Measurements from ENCODE around the gene ADCYAP1R1.

The ADCYAP1R1 gene

DNA sequence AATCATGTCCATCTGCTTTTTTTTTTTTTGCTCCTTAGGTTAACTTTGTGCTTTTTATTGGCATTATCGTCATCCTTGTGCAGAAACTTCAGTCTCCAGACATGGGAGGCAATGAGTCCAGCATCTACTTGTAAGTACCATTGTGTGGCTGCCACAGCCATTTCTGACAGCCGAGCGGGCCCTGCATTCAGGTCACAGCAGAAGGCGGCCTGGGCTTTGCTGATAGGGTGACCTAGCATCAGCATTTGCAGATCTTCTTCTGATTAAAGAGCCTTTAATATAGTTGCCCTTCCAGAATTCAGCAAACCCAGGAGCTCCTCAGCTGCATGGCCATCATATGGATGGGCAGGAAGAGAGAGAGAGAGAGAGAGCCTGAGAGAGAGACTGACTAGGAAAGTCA lies 40.5 kb downstream of the ADCYAP1R1 start:
- DNase-seq, result no peak

- DNase-seq, result no peak
Measured at GRCh38 chr7:31093282-31093681, 41.2 kb downstream of the ADCYAP1R1 start.

DNA sequence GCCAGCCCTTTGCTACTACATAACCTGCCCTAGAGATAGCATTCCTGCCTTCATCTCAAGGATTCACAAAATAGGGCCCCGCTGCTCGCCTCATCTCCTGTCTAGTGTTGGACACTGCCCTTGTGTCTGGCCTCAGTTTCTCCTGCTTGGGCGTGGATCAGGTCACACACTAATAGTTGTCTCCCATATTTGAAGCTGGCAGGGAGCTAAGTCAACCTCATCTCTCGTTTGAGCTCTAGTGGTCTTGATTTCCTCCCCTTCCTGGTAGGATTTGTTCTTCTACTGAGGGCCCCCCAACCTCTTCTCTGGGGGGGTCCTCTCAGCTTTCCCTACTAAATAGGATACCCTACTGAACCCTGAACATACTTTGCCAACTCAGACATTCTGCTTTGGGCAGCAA lies 42.2 kb downstream of the ADCYAP1R1 start:
- no peak for DNase-seq

- no peak for DNase-seq
Measured at GRCh38 chr7:31095286-31096197, 43.4 kb downstream of the ADCYAP1R1 start.

DNA sequence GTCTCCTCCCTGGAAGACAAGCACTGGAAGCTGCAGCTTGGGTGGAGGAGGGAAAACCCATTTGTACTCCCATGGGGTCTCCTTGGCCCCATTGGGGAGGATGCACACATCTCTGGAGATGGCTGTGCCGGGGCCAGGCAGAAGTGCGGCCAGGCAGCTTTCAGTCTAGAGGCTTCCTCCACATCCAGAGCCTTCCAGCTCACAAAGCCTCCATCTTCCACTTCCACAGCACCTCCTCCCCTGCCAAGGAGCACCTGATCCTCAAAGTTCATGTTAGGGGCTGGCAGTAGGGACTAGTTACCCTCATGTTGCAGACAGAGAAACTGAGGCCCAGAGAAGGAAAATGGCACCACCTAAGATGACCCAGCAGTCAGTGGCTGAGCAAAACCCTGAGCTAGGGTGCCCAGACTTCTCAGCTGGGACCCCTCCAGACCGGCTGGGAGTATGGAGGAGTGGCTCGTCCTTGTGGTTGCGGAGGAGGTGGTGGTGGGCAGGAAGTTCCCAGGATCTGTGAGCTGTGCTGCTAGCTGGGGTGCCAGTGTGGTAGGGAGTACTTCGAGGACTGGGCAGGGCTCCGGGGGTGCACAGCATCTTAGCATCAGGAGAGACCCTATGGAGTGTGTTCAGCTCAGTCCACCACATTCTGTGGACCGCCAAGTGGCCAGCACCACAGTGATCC lies 44.2 kb downstream of the ADCYAP1R1 start:
- no peak for DNase-seq

DNA sequence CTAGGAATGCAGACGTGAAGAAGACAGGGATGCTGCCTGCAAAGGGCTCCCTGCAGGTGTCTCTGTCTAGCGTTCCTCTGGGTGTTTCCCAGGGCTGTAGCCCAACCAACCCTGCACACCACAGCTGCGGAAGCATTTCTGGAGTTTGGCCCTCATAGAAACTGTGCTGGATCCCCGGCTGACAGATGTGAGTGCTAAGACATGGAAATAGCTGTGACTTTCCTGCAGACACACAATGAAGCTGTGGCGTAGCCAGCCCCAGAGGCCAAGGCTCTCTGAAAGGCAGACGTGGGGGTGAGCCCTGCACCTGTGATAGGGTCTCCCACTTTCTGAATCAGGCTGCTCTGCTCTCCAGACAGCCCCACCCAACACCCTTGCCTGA lies 44.8 kb downstream of the ADCYAP1R1 start:
- DNase-seq, result no peak

DNA sequence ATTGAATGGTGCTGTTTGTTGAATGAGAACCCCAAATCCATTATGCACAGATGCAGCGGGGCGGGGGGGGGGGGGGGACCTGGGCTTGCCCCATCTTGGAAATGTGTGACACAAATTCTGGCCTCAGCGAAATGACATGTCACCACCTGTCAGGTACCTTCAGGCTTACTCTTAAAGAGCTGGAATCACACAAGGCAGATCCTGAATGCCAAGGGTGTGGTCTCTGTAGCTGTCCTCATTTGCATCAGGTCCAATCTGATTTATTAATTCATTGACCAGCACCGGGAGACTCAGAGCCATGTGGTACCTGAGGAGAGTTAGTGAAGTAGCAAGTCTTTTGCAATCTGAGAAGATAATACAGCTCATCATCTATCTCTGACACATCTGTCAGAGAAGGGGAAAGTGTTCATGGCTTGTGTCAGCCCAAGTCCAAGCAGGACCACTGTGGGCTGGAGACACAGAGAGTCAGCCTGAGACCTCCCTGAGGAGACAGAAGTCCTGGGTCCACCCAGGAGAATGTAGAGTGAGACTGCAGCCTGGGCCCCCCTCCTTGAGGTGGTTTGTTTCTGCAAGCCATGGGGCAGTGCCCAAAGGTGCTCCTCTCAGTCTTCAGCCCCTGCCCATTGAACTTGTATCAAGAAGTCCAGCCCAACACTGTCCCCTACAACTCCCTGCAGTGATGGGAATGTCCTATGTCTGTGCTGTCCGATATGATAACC lies 46.7 kb downstream of the ADCYAP1R1 start:
- DNase-seq, result no peak

GRCh38 chr7:31099451-31100444 lies 47.6 kb downstream of the ADCYAP1R1 start:
- DNase-seq, result no peak

- no peak for DNase-seq
Measured at GRCh38 chr7:31100445-31100844, 48.3 kb downstream of the ADCYAP1R1 start.

- no peak for DNase-seq
Measured at GRCh38 chr7:31100871-31101270, 48.8 kb downstream of the ADCYAP1R1 start.

DNA sequence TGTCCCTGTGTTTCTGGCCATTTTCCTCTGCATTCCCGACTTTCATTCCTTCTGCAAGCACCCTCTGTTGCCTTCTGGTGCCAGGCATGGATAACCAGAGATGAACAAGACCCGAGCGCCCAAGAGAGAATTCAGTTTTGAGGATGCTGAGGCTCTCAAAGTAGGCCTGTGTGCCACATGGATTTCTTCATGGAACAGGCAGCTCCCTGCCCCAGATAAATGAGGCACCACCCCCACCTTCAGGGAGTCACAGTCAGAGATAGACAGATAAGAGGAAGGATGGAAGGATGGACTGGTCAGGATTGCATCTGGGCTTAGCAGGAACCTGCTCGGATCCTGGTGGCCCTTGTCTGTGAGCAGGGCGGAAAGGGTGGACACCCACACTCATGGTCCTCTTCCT lies 49.4 kb downstream of the ADCYAP1R1 start:
- DNase-seq, result no peak

- no peak for DNase-seq
Measured at GRCh38 chr7:31102151-31102972, 50.3 kb downstream of the ADCYAP1R1 start.

- DNase-seq, result no peak
Measured at GRCh38 chr7:31102973-31103850, 51.1 kb downstream of the ADCYAP1R1 start.

DNA sequence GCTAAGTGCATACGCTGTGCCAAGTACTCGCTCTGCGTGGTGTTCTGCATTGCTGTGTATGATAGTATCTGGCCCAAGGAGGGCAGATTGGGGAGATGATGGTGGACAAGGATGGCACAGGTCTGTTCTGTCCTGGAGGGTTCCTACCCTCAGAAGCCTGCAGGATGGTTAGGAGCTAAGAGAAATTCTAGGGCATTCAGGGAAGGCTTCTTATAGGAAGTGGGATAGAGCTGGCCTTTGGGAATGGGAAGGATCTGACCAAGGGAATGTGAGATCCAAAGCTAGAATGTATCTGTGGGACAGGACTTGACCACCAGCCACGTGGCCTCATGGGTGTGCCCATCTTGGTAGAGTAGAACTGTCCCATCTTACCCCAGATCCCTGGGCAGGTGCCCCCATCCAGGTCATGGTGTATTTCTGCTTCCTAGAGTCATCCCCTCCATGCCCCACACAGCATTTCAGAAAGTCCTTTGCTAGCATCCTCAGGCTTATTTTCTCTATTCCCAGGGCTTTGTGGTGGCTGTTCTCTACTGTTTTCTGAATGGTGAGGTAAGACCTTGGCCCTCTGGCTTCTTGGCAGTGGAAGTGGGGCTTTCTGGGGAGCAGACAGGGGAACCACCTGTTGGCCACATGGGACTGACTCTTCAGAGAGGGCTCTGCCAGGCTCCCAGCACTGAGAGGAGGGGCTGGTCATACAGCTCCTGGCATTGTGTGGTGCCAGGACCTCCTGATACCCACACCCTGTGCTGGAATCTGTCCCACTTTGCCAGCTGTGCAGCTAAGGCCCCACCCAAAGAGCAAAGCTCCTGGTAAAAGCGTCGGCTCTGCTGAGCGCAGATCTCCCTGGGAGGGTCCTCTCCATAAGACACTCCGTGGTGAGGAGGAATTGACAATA lies 52.5 kb downstream of the ADCYAP1R1 start:
- DNase-seq, result no peak

GRCh38 chr7:31105256-31105950 lies 53.3 kb downstream of the ADCYAP1R1 start:
- DNase-seq, result no peak

DNA sequence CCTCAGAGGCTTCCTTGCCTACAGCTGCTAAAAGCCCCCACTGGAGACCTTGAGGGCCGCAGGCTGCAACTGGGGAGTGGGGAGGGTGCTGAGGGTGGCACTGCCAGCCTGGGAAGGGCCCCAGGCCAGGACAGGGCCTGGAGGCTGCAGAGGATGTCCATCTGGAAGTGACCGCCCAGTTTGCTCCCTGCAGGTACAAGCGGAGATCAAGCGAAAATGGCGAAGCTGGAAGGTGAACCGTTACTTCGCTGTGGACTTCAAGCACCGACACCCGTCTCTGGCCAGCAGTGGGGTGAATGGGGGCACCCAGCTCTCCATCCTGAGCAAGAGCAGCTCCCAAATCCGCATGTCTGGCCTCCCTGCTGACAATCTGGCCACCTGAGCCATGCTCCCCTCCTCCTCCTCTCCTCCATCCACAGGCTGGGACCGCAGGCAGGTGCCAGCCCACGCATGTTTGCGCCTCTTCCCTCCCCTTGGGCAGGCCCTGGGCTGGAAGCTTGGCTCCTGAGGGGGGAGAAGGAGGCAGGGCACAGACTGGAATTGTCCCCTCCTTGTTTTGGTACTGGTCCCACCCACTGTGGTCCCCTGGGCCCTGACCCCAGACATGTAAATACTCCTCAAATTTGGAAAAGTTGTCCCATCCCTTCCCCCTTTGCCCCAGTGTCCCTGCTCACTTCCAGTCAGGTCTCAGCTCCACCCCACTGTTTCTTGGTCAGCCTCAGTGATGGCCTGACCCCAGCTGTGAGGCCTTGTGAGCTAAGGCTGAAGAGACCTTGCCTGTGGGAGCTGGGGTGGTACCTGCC lies 54.4 kb downstream of the ADCYAP1R1 start:
- no peak for DNase-seq

Data from cerebellar nuclear complex (tissue), 1 donor.